ENCODE results near the gene DLG2. TPM values are rescaled to one million over a fixed set of nuclear protein-coding genes. Genes with fewer than 3 reads are reported as not detected.

The DLG2 gene
- total RNA-seq, 1 donor: 3.0 TPM

DNA sequence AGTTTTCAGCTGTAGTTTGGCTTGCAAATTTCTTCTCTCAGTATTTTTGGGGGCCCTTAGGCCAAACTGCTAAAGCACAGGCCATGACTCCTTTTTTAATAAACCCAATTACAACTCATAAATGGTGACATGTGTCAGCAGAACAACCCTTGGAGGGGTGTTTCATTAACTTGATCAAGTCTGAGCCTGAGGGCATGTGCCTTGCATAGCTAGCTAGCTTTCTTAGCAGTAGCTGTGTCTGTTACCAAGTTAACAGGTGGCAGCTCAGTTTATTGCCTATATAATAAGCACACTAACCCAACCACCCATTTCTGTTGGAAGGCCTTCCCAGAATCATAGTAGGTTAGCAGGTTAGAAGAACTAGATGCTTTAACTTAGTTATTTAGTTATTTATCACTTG lies 1390.7 kb downstream of the DLG2 start:
- TF ChIP-seq, protein P1, sequence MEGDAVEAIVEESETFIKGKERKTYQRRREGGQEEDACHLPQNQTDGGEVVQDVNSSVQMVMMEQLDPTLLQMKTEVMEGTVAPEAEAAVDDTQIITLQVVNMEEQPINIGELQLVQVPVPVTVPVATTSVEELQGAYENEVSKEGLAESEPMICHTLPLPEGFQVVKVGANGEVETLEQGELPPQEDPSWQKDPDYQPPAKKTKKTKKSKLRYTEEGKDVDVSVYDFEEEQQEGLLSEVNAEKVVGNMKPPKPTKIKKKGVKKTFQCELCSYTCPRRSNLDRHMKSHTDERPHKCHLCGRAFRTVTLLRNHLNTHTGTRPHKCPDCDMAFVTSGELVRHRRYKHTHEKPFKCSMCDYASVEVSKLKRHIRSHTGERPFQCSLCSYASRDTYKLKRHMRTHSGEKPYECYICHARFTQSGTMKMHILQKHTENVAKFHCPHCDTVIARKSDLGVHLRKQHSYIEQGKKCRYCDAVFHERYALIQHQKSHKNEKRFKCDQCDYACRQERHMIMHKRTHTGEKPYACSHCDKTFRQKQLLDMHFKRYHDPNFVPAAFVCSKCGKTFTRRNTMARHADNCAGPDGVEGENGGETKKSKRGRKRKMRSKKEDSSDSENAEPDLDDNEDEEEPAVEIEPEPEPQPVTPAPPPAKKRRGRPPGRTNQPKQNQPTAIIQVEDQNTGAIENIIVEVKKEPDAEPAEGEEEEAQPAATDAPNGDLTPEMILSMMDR (IDR thresholded peaks at IDR 0.05; ENCODE audit: insufficient read depth, low read length): no peak
- no peak overlapping the region for H3K4me3 ChIP-seq (ENCODE audit: low read depth, low read length)
- no peak for DNase-seq (ENCODE audit: low read depth)

DNA sequence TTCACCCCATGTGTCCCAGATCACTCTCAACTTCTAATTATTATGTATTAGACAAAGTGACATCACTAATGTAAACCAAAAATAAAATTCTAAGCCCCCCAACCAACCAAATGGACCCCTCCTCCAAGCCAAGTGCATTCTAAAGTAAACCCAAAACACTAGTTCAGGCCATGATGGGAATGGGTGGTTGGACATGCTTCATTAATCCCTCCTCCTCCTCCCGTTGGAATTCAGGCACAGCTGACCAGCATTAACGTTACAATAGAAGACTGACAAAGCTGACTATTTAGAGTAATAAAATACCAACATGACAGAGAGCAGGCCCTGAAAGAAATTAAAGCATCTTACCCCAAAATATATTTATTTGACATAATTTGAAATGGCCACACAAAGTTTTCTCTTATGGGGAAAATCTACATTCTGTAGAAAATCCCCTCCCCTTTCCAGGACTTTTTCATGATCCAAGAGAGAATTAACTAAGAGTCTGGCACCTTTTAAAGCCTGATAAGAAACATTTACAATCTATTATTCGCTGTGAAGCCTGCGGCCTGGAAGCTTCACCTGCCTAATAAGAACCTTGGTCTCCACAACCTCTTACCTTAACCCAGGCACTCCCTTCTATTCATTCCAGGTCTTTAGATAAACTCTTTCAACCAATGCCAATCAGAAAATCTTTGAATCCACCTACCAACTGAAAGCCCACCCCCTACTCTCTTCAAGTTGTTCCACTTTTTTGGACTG lies 1392.5 kb downstream of the DLG2 start:
- DNase-seq (ENCODE audit: low read depth): no peak
- H3K4me3 ChIP-seq (ENCODE audit: low read depth, low read length): no peak overlapping the region
- TF ChIP-seq, protein P1 (IDR thresholded peaks at IDR 0.05; ENCODE audit: insufficient read depth, low read length): no peak

DNA sequence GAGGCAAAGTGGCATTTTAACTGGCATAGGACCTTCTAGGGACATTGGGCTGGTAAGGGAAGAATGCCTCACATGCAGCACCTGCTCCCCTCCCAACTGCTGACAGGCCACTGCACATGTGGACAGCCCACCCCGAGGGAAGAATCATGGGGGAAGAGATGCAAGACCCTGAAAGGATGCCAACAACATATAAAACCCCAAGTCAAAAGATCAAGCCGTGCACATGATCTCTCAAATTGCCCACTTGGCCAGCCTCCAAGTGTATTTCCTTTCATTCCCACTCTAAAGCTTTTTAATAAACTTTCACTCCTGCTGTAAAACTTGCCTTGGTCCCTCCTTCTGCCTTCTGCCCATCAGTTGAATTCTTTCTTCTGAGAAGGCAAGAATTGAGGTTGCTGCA lies 1393.1 kb downstream of the DLG2 start:
- no peak overlapping the region for H3K4me3 ChIP-seq (ENCODE audit: low read depth, low read length)
- TF ChIP-seq, protein P1 (IDR thresholded peaks at IDR 0.05; ENCODE audit: insufficient read depth, low read length): no peak
- no peak for DNase-seq (ENCODE audit: low read depth)

DNA sequence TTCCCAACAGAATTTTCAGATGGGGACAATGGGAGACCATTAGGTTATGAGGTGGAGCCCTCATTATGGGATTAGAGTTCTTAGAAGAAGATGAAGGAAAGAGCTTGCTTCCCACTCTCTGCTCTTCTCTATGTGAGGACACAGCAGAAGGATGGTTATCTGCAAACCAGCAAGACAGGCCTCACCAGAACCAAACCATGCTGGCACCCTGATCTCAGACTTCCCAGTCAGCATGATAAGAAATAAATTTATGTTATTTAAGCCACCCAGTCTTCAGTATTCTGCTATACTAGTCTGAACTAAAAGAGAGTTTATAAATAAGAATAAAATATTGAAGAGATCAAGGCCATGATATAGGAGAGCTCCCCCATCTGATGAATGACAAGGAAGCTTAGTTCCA lies 1394.6 kb downstream of the DLG2 start:
- no peak for DNase-seq (ENCODE audit: low read depth)
- no peak overlapping the region for H3K4me3 ChIP-seq (ENCODE audit: low read depth, low read length)
- TF ChIP-seq, protein P1 (IDR thresholded peaks at IDR 0.05; ENCODE audit: insufficient read depth, low read length): no peak

DNA sequence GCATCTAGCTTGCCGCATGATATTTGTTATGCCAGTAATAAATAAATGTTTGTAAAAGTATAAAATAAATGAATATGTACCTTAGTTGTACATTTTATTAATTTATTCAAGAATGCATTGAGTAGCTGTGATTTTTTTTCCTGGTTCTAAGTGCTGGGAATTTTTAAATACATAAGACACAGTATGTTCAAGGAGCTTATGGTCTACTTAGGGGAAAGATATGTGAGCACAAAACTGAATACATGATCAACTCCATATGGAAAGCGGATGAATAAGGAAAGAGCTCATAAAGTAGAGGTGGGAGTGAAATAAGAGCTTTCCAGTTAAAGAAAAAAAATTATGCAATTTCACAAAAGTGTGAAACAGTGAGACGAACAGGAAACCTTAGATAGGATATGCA lies 1396.7 kb downstream of the DLG2 start:
- no peak for DNase-seq (ENCODE audit: low read depth)
- TF ChIP-seq, protein P1 (IDR thresholded peaks at IDR 0.05; ENCODE audit: insufficient read depth, low read length): no peak
- H3K4me3 ChIP-seq (ENCODE audit: low read depth, low read length): no peak overlapping the region

DNA sequence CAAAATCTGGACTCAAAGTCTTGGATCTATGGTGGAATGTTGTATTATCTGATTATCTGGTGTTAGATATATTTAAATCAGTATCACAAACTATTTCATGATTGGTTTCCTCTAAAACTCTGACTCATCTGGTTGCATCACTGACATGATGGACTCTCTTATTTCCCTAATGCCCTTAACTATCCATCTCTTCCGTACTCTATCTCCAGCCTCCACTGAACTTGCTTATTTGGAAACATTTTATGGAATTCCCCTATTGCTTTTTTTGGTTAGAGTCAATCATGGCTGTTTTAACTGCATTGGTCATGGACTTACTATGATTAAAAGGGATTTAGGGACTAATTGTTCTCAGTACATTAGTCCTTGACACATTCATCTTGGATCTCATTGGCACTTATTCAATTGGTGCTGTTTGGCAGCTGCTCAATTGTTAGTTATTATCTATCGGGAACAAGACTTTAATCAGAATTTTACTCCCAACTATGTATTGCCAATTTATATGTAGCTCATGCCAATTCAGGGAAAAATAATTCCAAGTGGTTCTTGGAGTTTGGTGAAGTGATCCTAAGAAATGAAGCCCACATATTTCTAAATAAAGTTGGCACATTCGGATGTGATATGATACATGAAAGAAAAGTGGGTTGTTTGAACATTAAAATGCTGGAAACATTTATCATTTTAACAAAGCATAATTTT lies 1399.0 kb downstream of the DLG2 start:
- H3K4me3 ChIP-seq (ENCODE audit: low read depth, low read length): no peak overlapping the region
- TF ChIP-seq, protein P1 (IDR thresholded peaks at IDR 0.05; ENCODE audit: insufficient read depth, low read length): no peak
- no peak for DNase-seq (ENCODE audit: low read depth)
